A549 (cell line): ENCODE results near the gene PPP1CC.

ENCODE experiments used
- BHLHE40 ChIP-seq: IDR thresholded peaks from 2 replicates; pipeline ENCODE4 v1.6.1; 2012; ENCODE audit warnings: low read depth, low read length, inconsistent platforms
- CHD2 ChIP-seq: fragments of 150-350 bp; IDR thresholded peaks from 2 replicates; pipeline ENCODE4 v1.6.1; 2014; ENCODE audit warnings: low read length; ENCODE audit not compliant: partially characterized antibody
- CTCF ChIP-seq: fragments of >200 bp; sonication (Bioruptor Twin); formaldehyde crosslinking; IDR thresholded peaks from 3 replicates; pipeline ENCODE4 v1.5.1; 2016
- EHF ChIP-seq: fragments of 250-450 bp; sonication (Bioruptor Pico); IDR thresholded peaks from 2 replicates; pipeline ENCODE4 v1.5.0; 2020; ENCODE audit warnings: mild to moderate bottlenecking
- EHMT2 ChIP-seq: fragments of 200-600 bp; sonication (generic); IDR thresholded peaks from 2 replicates; pipeline ENCODE4 v1.6.1; 2016; ENCODE audit warnings: antibody characterized with exemption, low read depth, mild to moderate bottlenecking, moderate library complexity
- ELK1 ChIP-seq: fragments of 150-350 bp; IDR thresholded peaks from 2 replicates; pipeline ENCODE4 v1.6.1; 2014; ENCODE audit warnings: low read depth, mild to moderate bottlenecking, low read length
- KDM1A ChIP-seq: fragments of 200-600 bp; sonication (generic); IDR thresholded peaks from 2 replicates; pipeline ENCODE4 v1.6.1; 2016; ENCODE audit warnings: low read depth, mild to moderate bottlenecking
- POLR2AphosphoS2 ChIP-seq: conservative IDR thresholded peaks from 2 replicates; pipeline ENCODE4 v1.6.1; 2012; ENCODE audit warnings: low read length, improper control_type of control experiment, inconsistent platforms
- RAD21 ChIP-seq, 2 experiments: fragments of >200 bp in 1 of 2; sonication (Bioruptor Twin) in 1 of 2; formaldehyde crosslinking in 1 of 2; IDR thresholded peaks in 1 of 2; conservative IDR thresholded peaks in 1 of 2; 2 replicates in 1 of 2; 3 replicates in 1 of 2; pipeline ENCODE4 v1.6.1; 2012 to 2018; ENCODE audit warnings: inconsistent platforms in 1 of 2
- RCOR1 ChIP-seq: fragments of 150-350 bp; IDR thresholded peaks from 2 replicates; pipeline ENCODE4 v1.6.1; 2014; ENCODE audit warnings: antibody characterized with exemption, low read length, low read depth
- REST ChIP-seq: fragments of 200-600 bp; sonication (generic); IDR thresholded peaks from 2 replicates; pipeline ENCODE4 v1.6.1; 2016; ENCODE audit warnings: antibody characterized with exemption, mild to moderate bottlenecking, moderate library complexity
- ZC3H11A ChIP-seq: fragments of 450-650 bp; IDR thresholded peaks from 2 replicates; pipeline ENCODE4 v1.6.1; 2014; ENCODE audit warnings: antibody characterized with exemption, mild to moderate bottlenecking
- TF ChIP-seq, protein P1 (sequence below): IDR thresholded peaks from 2 replicates; pipeline ENCODE4 v1.6.1; 2012

DNA sequence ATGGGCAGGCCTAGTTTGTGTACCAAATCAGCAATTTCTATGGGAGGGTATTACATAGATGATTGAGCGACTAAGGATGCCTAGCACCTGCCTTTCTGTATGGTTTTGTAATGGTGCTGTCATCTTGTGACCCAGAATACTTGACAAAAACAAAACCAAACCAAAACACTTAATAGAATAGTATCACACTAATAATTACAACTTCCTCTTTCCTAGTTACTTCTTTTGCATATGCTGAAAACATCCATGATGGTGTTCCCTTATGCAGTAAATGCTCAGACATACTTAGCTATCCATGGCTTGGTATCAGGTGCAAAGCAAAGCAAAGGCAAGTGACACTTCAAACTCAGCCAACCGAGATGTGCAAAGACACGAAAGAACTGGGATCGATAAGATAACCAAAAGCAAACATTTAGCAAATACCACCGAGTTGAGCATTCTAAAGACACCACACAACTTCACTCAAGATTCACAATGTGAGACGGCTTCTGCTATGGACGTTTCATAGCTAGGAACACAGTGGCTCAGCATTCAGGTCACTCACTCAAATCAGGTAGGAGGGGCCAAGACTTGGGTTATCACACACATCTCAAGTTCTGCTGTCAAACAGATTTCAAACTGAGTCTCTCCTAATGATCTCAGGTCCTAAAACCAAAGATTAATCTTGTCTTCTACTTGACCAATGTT, 24.3 kb downstream of the PPP1CC start:
- TF ChIP-seq CHD2 (no peak), RCOR1 (no peak), RAD21 (conservative IDR thresholded peaks at IDR 0.05 in 1 of 2, IDR thresholded peaks at IDR 0.05 in 1 of 2) (no peak), CTCF (no peak), ZC3H11A (no peak), REST (no peak), POLR2AphosphoS2 (no peak; the same call in 1 of the 2 replicates), KDM1A (no peak), ELK1 (no peak), EHF (CRISPR knock-in tag) (no peak), EHMT2 (no peak), BHLHE40 (no peak)
- TF ChIP-seq, protein P1, sequence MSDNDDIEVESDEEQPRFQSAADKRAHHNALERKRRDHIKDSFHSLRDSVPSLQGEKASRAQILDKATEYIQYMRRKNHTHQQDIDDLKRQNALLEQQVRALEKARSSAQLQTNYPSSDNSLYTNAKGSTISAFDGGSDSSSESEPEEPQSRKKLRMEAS = no peak
